GM23338 (cell line): ENCODE measurements around the gene VMP1. TPM values are rescaled to one million over a fixed set of nuclear protein-coding genes. Genes with fewer than 3 reads are reported as not detected.
"Not testable (repeated sequence)": the region's sequence is repeated elsewhere in the genome, so short reads cannot be mapped to it uniquely, and the experiment has no call there.

Experiments
- ATAC-seq: fragments of 200-7000 bp; cut with Tn5 transposase; 3 replicates; pipeline ENCODE4 v1.9.1; 2020
- DNase-seq: peaks from one replicate; pipeline ENCODE4 v3.0.0-alpha.2; 2015; ENCODE audit warnings: low spot score
- H2AFZ ChIP-seq: fragments of 200-600 bp; sonication (generic); 2 replicates; pipeline ENCODE4 v1.8.0; 2016; ENCODE audit warnings: antibody characterized with exemption, mild to moderate bottlenecking, moderate library complexity
- H3F3A ChIP-seq: fragments of 200-600 bp; sonication (generic); replicated peaks from 2 replicates; pipeline ENCODE4 v1.8.0; 2017; ENCODE audit warnings: antibody characterized with exemption, mixed run types, low read depth
- H3K27ac ChIP-seq: fragments of 200-600 bp; sonication (generic); 2 replicates; pipeline ENCODE4 v1.6.1; 2016; ENCODE audit warnings: low read depth
- H3K27me3 ChIP-seq: fragments of 200-600 bp; sonication (generic); 2 replicates; pipeline ENCODE4 v1.8.0; 2016; ENCODE audit warnings: mild to moderate bottlenecking, mixed run types, moderate library complexity; ENCODE audit not compliant: insufficient read depth
- H3K36me3 ChIP-seq: fragments of 200-600 bp; sonication (generic); 2 replicates; pipeline ENCODE4 v1.8.0; 2016; ENCODE audit warnings: mild to moderate bottlenecking; ENCODE audit not compliant: insufficient read depth
- H3K4me1 ChIP-seq: fragments of 200-600 bp; sonication (generic); 2 replicates; pipeline ENCODE4 v1.8.0; 2016; ENCODE audit warnings: mild to moderate bottlenecking, moderate library complexity; ENCODE audit not compliant: insufficient read depth
- H3K4me2 ChIP-seq: fragments of 200-600 bp; sonication (generic); 2 replicates; pipeline ENCODE4 v1.7.1; 2017; ENCODE audit warnings: mixed run types
- H3K4me3 ChIP-seq: fragments of 200-600 bp; sonication (generic); 2 replicates; pipeline ENCODE4 v1.6.1; 2016; ENCODE audit warnings: mixed run types
- H3K79me2 ChIP-seq: fragments of 200-600 bp; sonication (generic); replicated peaks from 2 replicates; pipeline ENCODE4 v1.8.0; 2017; ENCODE audit warnings: mild to moderate bottlenecking; ENCODE audit not compliant: insufficient read depth
- H3K9me2 ChIP-seq: fragments of 200-600 bp; sonication (generic); 2 replicates; pipeline ENCODE4 v1.8.0; 2017; ENCODE audit not compliant: insufficient read depth
- H4K20me1 ChIP-seq: fragments of 200-600 bp; sonication (generic); replicated peaks from 2 replicates; pipeline ENCODE4 v1.8.0; 2017; ENCODE audit warnings: mild to moderate bottlenecking; ENCODE audit not compliant: insufficient read depth
- H3K27ac Mint-ChIP-seq: 2 replicates; pipeline ENCODE4 v1.8.0; 2020; ENCODE audit warnings: inconsistent platforms, mild to moderate bottlenecking, moderate library complexity, mixed read lengths
- H3K27me3 Mint-ChIP-seq: 3 replicates; pipeline ENCODE4 v1.8.0; 2022; ENCODE audit warnings: low read depth, mild to moderate bottlenecking, moderate library complexity, mixed read lengths, inconsistent platforms; ENCODE audit not compliant: insufficient read depth, poor library complexity
- H3K36me3 Mint-ChIP-seq: 3 replicates; pipeline ENCODE4 v1.8.0; 2021; ENCODE audit warnings: low read depth, mild to moderate bottlenecking, inconsistent platforms, moderate library complexity, mixed read lengths
- H3K4me1 Mint-ChIP-seq: 3 replicates; pipeline ENCODE4 v1.8.0; 2020; ENCODE audit warnings: mild to moderate bottlenecking, inconsistent platforms, mixed read lengths
- H3K4me3 Mint-ChIP-seq: 3 replicates; pipeline ENCODE4 v1.8.0; 2021; ENCODE audit warnings: moderate library complexity, mild to moderate bottlenecking, inconsistent platforms, mixed read lengths
- H3K9me3 Mint-ChIP-seq: 3 replicates; pipeline ENCODE4 v1.8.0; 2020; ENCODE audit warnings: moderate library complexity, mild to moderate bottlenecking, inconsistent platforms, mixed read lengths
- ETS1 ChIP-seq: IDR thresholded peaks from 2 replicates; pipeline ENCODE4 v1.6.1; 2016; ENCODE audit warnings: antibody characterized with exemption
- EZH2 ChIP-seq: fragments of 200-600 bp; sonication (generic); IDR thresholded peaks from one replicate; pipeline ENCODE4 v1.8.0; 2017; ENCODE audit warnings: antibody characterized with exemption, mild to moderate bottlenecking, low read depth; ENCODE audit not compliant: unreplicated experiment
- EZH2phosphoT487 ChIP-seq: fragments of 200-600 bp; sonication (generic); IDR thresholded peaks from one replicate; pipeline ENCODE4 v1.8.1; 2018; ENCODE audit warnings: antibody characterized with exemption; ENCODE audit not compliant: unreplicated experiment
- JUNB ChIP-seq: IDR thresholded peaks from one replicate; pipeline ENCODE4 v1.6.1; 2016; ENCODE audit warnings: antibody characterized with exemption; ENCODE audit not compliant: unreplicated experiment
- NANOG ChIP-seq: IDR thresholded peaks from 2 replicates; pipeline ENCODE4 v1.6.1; 2016; ENCODE audit warnings: antibody characterized with exemption, borderline replicate concordance
- POLR2AphosphoS5 ChIP-seq: IDR thresholded peaks from 2 replicates; pipeline ENCODE4 v1.6.1; 2016; ENCODE audit warnings: antibody characterized with exemption, low read depth
- REST ChIP-seq: IDR thresholded peaks from one replicate; pipeline ENCODE4 v1.6.1; 2018; ENCODE audit warnings: antibody characterized with exemption; ENCODE audit not compliant: unreplicated experiment
- STAT1 ChIP-seq: IDR thresholded peaks from one replicate; pipeline ENCODE4 v1.6.1; 2016; ENCODE audit warnings: antibody characterized with exemption; ENCODE audit not compliant: unreplicated experiment
- ZNF114 ChIP-seq: fragments of 250-450 bp; sonication (Bioruptor Pico); IDR thresholded peaks from 2 replicates; pipeline ENCODE4 v1.5.0; 2020; ENCODE audit warnings: mild to moderate bottlenecking, moderate library complexity
- ZNF331 ChIP-seq: fragments of 250-450 bp; sonication (Bioruptor Pico); IDR thresholded peaks from 2 replicates; pipeline ENCODE4 v1.5.0; 2020; ENCODE audit warnings: low read depth, mild to moderate bottlenecking, moderate library complexity
- polyA plus RNA-seq: library from polyadenylated mRNA; unstranded; fragments of >200 nt; fragmentation: Nextera tagmentation; extraction: Ambion mirVana; gene quantifications from 2 replicates; pipeline ENCODE4 v1.2.1, GENCODE V29; 2016
- total RNA-seq: library from RNA; depleted of rRNA; stranded (reverse); fragments of >200 nt; shearing (Covaris generic); gene quantifications from 2 replicates; pipeline ENCODE4 v1.2.3, GENCODE V29; 2014
- TF ChIP-seq, protein P1 (sequence below), 2 experiments: fragments of 200-600 bp in 1 of 2; sonication (generic) in 1 of 2; conservative IDR thresholded peaks; 2 replicates each; pipeline versions ENCODE4 v1.5.1 to v1.6.1; 2016 to 2017; ENCODE audit warnings: antibody characterized with exemption in 2 of 2, low read depth in 2 of 2, mild to moderate bottlenecking in 2 of 2, moderate library complexity in 1 of 2

Gene VMP1
- total and polyA plus RNA-seq, 2 experiments from 2014 or later: 70.1 to 112 TPM

DNA sequence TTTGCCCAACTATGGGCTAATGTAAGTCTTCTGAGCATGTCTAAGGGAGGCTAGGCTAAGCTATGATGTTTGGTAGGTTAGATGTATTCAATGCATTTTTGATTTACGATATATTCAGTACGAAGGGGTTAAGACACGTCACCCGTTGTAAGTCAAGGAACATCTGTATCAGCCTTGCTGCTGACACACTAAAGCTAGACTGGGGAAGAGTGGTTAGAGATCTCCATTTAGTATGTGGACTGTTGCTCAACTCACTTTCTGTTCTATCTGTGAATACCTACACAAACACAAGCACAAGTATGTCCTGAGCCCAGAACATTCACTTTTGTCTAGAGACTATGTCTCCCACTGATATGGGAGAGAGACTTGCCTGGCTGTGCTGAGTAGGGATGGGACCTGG is 71.5 kb downstream of the VMP1 start:
- no peaks in the 10 kb centered on the region; the same call in 1 of the 2 replicates for H3K36me3 ChIP-seq
- Mint-ChIP-seq H3K9me3 (no peaks in the 10 kb centered on the region), H3K27ac (no peak overlapping the region), H3K27me3 (no peaks in the 10 kb centered on the region), H3K4me1 (peaks cover 15% of the 10 kb centered on the region), H3K36me3 (peaks cover 13% of the 10 kb centered on the region), H3K4me3 (no peak overlapping the region)
- no peaks in the 10 kb centered on the region for H3K27me3 ChIP-seq
- H3K4me3 ChIP-seq: no peak overlapping the region
- no peak overlapping the region for H3K4me2 ChIP-seq
- no peaks in the 10 kb centered on the region for H3K9me2 ChIP-seq
- no peak overlapping the region for H2AFZ ChIP-seq
- ATAC-seq (no peak), DNase-seq (no peak)
- no peaks in the 10 kb centered on the region for H4K20me1 ChIP-seq
- H3K27ac ChIP-seq: peak overlapping the region; percentile 16; the same call in 1 of the 2 replicates
- H3F3A ChIP-seq: peaks cover 3% of the 10 kb centered on the region; the same call in 1 of the 2 replicates
- peaks cover 8% of the 10 kb centered on the region; the same call in 1 of the 2 replicates for H3K4me1 ChIP-seq
- TF ChIP-seq EZH2: no peak
- TF ChIP-seq JUNB: no peak
- TF ChIP-seq NANOG: no peak
- no peak for TF ChIP-seq STAT1
- no peak for TF ChIP-seq EZH2phosphoT487
- TF ChIP-seq ZNF114 (CRISPR knock-in tag): no peak
- TF ChIP-seq ZNF331: no peak
- TF ChIP-seq, protein P1, sequence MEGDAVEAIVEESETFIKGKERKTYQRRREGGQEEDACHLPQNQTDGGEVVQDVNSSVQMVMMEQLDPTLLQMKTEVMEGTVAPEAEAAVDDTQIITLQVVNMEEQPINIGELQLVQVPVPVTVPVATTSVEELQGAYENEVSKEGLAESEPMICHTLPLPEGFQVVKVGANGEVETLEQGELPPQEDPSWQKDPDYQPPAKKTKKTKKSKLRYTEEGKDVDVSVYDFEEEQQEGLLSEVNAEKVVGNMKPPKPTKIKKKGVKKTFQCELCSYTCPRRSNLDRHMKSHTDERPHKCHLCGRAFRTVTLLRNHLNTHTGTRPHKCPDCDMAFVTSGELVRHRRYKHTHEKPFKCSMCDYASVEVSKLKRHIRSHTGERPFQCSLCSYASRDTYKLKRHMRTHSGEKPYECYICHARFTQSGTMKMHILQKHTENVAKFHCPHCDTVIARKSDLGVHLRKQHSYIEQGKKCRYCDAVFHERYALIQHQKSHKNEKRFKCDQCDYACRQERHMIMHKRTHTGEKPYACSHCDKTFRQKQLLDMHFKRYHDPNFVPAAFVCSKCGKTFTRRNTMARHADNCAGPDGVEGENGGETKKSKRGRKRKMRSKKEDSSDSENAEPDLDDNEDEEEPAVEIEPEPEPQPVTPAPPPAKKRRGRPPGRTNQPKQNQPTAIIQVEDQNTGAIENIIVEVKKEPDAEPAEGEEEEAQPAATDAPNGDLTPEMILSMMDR (conservative IDR thresholded peaks at IDR 0.05; ENCODE audit: low read depth in 2 of 2): no peak
- no peak for TF ChIP-seq ETS1
- TF ChIP-seq POLR2AphosphoS5: no peak
- no peaks in the 10 kb centered on the region for H3K79me2 ChIP-seq

- TF ChIP-seq EZH2: no peak
- no peak for TF ChIP-seq REST
- no peak for TF ChIP-seq ZNF331
- TF ChIP-seq STAT1: no peak
- no peak for DNase-seq
- Mint-ChIP-seq H3K4me3 (no peak overlapping the region), H3K27me3 (no peaks in the 10 kb centered on the region), H3K36me3 (peaks cover 13% of the 10 kb centered on the region), H3K27ac (no peak overlapping the region), H3K9me3 (no peaks in the 10 kb centered on the region), H3K4me1 (peaks cover 20% of the 10 kb centered on the region)
- peak overlapping the region; percentile 16; the same call in 1 of the 2 replicates for H3K27ac ChIP-seq
- no peak overlapping the region for H3K4me3 ChIP-seq
- H3K9me2 ChIP-seq: no peaks in the 10 kb centered on the region
- no peaks in the 10 kb centered on the region for H3K79me2 ChIP-seq
- no peaks in the 10 kb centered on the region; the same call in 1 of the 2 replicates for H3K36me3 ChIP-seq
- no peaks in the 10 kb centered on the region for H3K27me3 ChIP-seq
- no peak overlapping the region for H2AFZ ChIP-seq
- peaks cover 12% of the 10 kb centered on the region for H3K4me1 ChIP-seq
- no peak for ATAC-seq
- no peaks in the 10 kb centered on the region for H4K20me1 ChIP-seq
- peaks cover 3% of the 10 kb centered on the region; the same call in 1 of the 2 replicates for H3F3A ChIP-seq
- H3K4me2 ChIP-seq: no peak overlapping the region
These were observed 72.1 kb downstream of the VMP1 start for GRCh38 chr17:59779521-59779920.

GRCh38 chr17:59780548-59780947 is 73.1 kb downstream of the VMP1 start:
- not testable (repeated sequence) for H3K79me2 ChIP-seq, H3K9me2 ChIP-seq, DNase-seq, H3K27me3 Mint-ChIP-seq, H3F3A ChIP-seq, H3K27ac ChIP-seq, H2AFZ ChIP-seq, H3K4me3 ChIP-seq, H3K9me3 Mint-ChIP-seq, H3K4me3 Mint-ChIP-seq, H4K20me1 ChIP-seq, H3K27ac Mint-ChIP-seq, H3K36me3 ChIP-seq, H3K4me2 ChIP-seq, ATAC-seq, H3K27me3 ChIP-seq
- Mint-ChIP-seq H3K36me3 (peaks cover 11% of the 10 kb centered on the region), H3K4me1 (peaks cover 26% of the 10 kb centered on the region)
- peaks cover 20% of the 10 kb centered on the region for H3K4me1 ChIP-seq
